Mesenchymal stem cell (in vitro differentiated cells and primary cell): ENCODE data around the gene ITGAX.
"Not testable (repeated sequence)": the region's sequence is repeated elsewhere in the genome, so short reads cannot be mapped to it uniquely, and the experiment has no call there.

Source experiments
- DNase-seq: peaks from one replicate; pipeline ENCODE4 v3.0.0-alpha.2; 2013
- H2AFZ ChIP-seq: one replicate; pipeline ENCODE4 v1.6.1; 2013; ENCODE audit warnings: low read depth, mild to moderate bottlenecking, control low read depth, inconsistent platforms, low read length, moderate library complexity
- H2AK5ac ChIP-seq: 2 replicates; pipeline ENCODE4 v1.6.1; 2013; ENCODE audit warnings: low read length, moderate library complexity, mild to moderate bottlenecking, inconsistent platforms; ENCODE audit not compliant: severe bottlenecking
- H2BK120ac ChIP-seq: one replicate; pipeline ENCODE4 v1.6.1; 2013; ENCODE audit warnings: low read depth, mild to moderate bottlenecking, inconsistent platforms, low read length, moderate library complexity
- H2BK12ac ChIP-seq, 2 experiments: one replicate each; pipeline ENCODE4 v1.6.1; 2013; ENCODE audit warnings: inconsistent platforms in 2 of 2, low read length in 2 of 2, mild to moderate bottlenecking in 2 of 2, moderate library complexity in 2 of 2, control low read depth in 1 of 2
- H2BK15ac ChIP-seq: one replicate; pipeline ENCODE4 v1.6.1; 2013; ENCODE audit warnings: mild to moderate bottlenecking, low read depth, inconsistent platforms; ENCODE audit not compliant: poor library complexity, severe bottlenecking
- H2BK5ac ChIP-seq: 2 replicates; pipeline ENCODE4 v1.6.1; 2013; ENCODE audit warnings: low read depth, mild to moderate bottlenecking, low read length, control low read depth, inconsistent platforms; ENCODE audit not compliant: poor library complexity, severe bottlenecking
- H3K14ac ChIP-seq, 2 experiments: one replicate each; pipeline ENCODE4 v1.6.1; 2013; ENCODE audit warnings: inconsistent platforms in 2 of 2, low read length in 2 of 2, control low read depth in 1 of 2, mild to moderate bottlenecking in 1 of 2, moderate library complexity in 1 of 2
- H3K18ac ChIP-seq, 2 experiments: one replicate each; pipeline ENCODE4 v1.6.1; 2013; ENCODE audit warnings: inconsistent platforms in 2 of 2, low read length in 2 of 2, control low read depth in 1 of 2, low read depth in 1 of 2, mild to moderate bottlenecking in 1 of 2
- H3K23ac ChIP-seq, 2 experiments: one replicate each; pipeline ENCODE4 v1.6.1; 2013; ENCODE audit warnings: inconsistent platforms in 2 of 2, low read length in 2 of 2, mild to moderate bottlenecking in 2 of 2, moderate library complexity in 2 of 2, control low read depth in 1 of 2
- H3K27ac ChIP-seq: 2 replicates; pipeline ENCODE4 v1.5.1; 2013; ENCODE audit warnings: mild to moderate bottlenecking, moderate library complexity, low read length, control low read depth, inconsistent platforms; ENCODE audit not compliant: poor library complexity, severe bottlenecking
- H3K27me3 ChIP-seq, 2 experiments: 2 replicates each; pipeline versions ENCODE4 v1.6.1 to v1.7.0; 2013; ENCODE audit warnings: low read length in 2 of 2, mild to moderate bottlenecking in 2 of 2, moderate library complexity in 2 of 2, control low read depth in 1 of 2, inconsistent platforms in 1 of 2; ENCODE audit not compliant: control insufficient read depth in 1 of 2, insufficient read depth in 1 of 2
- H3K36me3 ChIP-seq, 2 experiments: 2 replicates each; pipeline versions ENCODE4 v1.6.1 to v1.7.0; 2013; ENCODE audit warnings: low read length in 2 of 2, control low read depth in 1 of 2, inconsistent platforms in 1 of 2, low read depth in 1 of 2, mild to moderate bottlenecking in 1 of 2; ENCODE audit not compliant: insufficient read depth in 2 of 2, control insufficient read depth in 1 of 2
- H3K4ac ChIP-seq, 2 experiments: one replicate each; pipeline ENCODE4 v1.6.1; 2013; ENCODE audit warnings: inconsistent platforms in 2 of 2, low read length in 2 of 2, mild to moderate bottlenecking in 2 of 2, moderate library complexity in 2 of 2, control low read depth in 1 of 2, low read depth in 1 of 2
- H3K4me1 ChIP-seq: 2 replicates; pipeline ENCODE4 v1.6.1; 2013; ENCODE audit warnings: low read depth, low read length, control low read depth; ENCODE audit not compliant: control insufficient read depth, insufficient read depth
- H3K4me2 ChIP-seq: 2 replicates; pipeline ENCODE4 v1.6.1; 2013; ENCODE audit warnings: low read length, mild to moderate bottlenecking, inconsistent platforms; ENCODE audit not compliant: poor library complexity, severe bottlenecking
- H3K4me3 ChIP-seq, 2 experiments: 2 replicates each; pipeline versions ENCODE4 v1.5.1 to v1.7.0; 2013; ENCODE audit warnings: low read length in 2 of 2, mild to moderate bottlenecking in 2 of 2, control low read depth in 1 of 2, low read depth in 1 of 2; ENCODE audit not compliant: insufficient read depth in 1 of 2
- H3K79me1 ChIP-seq: replicated peaks from 2 replicates; pipeline ENCODE4 v1.6.1; 2013; ENCODE audit warnings: mild to moderate bottlenecking, control low read depth, low read length, inconsistent platforms; ENCODE audit not compliant: poor library complexity, severe bottlenecking
- H3K9ac ChIP-seq: 2 replicates; pipeline ENCODE4 v1.7.0; 2013; ENCODE audit warnings: mild to moderate bottlenecking, low read length, moderate library complexity
- H3K9me3 ChIP-seq: 2 replicates; pipeline ENCODE4 v1.7.0; 2013; ENCODE audit warnings: mild to moderate bottlenecking, low read length; ENCODE audit not compliant: control insufficient read depth
- H4K8ac ChIP-seq: one replicate; pipeline ENCODE4 v1.6.1; 2013; ENCODE audit warnings: inconsistent platforms, mild to moderate bottlenecking, low read length, moderate library complexity
- H4K91ac ChIP-seq: one replicate; pipeline ENCODE4 v1.6.1; 2013; ENCODE audit warnings: mild to moderate bottlenecking, low read length, inconsistent platforms
- WGBS: methylation state at CpG from one replicate; pipeline ENCODE4 v1.1.7; 2013; ENCODE audit warnings: mixed read lengths; 5-methylcytosine and 5-hydroxymethylcytosine counted together

Gene ITGAX

GRCh38 chr16:31338166-31338685, 16.8 kb upstream of the ITGAX start:
- H3K23ac ChIP-seq, H3K27ac ChIP-seq, H2AFZ ChIP-seq, H3K9me3 ChIP-seq, H3K4ac ChIP-seq, H2BK5ac ChIP-seq, H3K4me3 ChIP-seq, H3K14ac ChIP-seq, H3K9ac ChIP-seq, H2BK120ac ChIP-seq, H3K4me1 ChIP-seq, H2BK12ac ChIP-seq, H3K79me1 ChIP-seq, H3K4me2 ChIP-seq, H2AK5ac ChIP-seq, H3K36me3 ChIP-seq, H4K8ac ChIP-seq, H4K91ac ChIP-seq, DNase-seq, H3K18ac ChIP-seq, H2BK15ac ChIP-seq: not testable (repeated sequence)
- 77% methylated on average over 4 of the region's 4 CpGs for WGBS
- H3K27me3 ChIP-seq: peaks cover 0 to 34% of the 10 kb centered on the region in 2 experiments

- 74% methylated on average over 9 of the region's 9 CpGs for whole genome bisulfite sequencing
- no peak overlapping the region for H3K18ac ChIP-seq
- H4K8ac ChIP-seq: no peak overlapping the region
- no peaks in the 10 kb centered on the region for H3K36me3 ChIP-seq
- H3K27me3 ChIP-seq: no peaks in the 10 kb centered on the region
- no peaks in the 10 kb centered on the region for H3K79me1 ChIP-seq
- no peak overlapping the region for H3K4me3 ChIP-seq
- no peak overlapping the region for H2AK5ac ChIP-seq
- H2AFZ ChIP-seq: no peak overlapping the region
- H3K9me3 ChIP-seq: no peaks in the 10 kb centered on the region
- H2BK120ac ChIP-seq: no peak overlapping the region
- no peak overlapping the region for H3K9ac ChIP-seq
- no peak overlapping the region for H3K4me2 ChIP-seq
- H3K27ac ChIP-seq: no peak overlapping the region
- H4K91ac ChIP-seq: no peak overlapping the region
- H3K23ac ChIP-seq: no peak overlapping the region
- H2BK15ac ChIP-seq: no peak overlapping the region
- no peak overlapping the region for H3K4ac ChIP-seq
- no peaks in the 10 kb centered on the region for H3K4me1 ChIP-seq
- DNase-seq: no peak
- no peak overlapping the region for H3K14ac ChIP-seq
- H2BK12ac ChIP-seq: no peak overlapping the region
- H2BK5ac ChIP-seq: no peak overlapping the region
Observed at GRCh38 chr16:31344712-31345111, 10.3 kb upstream of the ITGAX start.

- Histone ChIP-seq H3K4me3 (no peak overlapping the region), H2BK5ac (no peak overlapping the region)
- WGBS: 53% methylated on average over 5 of the region's 5 CpGs
Observed at GRCh38 chr16:31347445-31347844, 7.5 kb upstream of the ITGAX start.

GRCh38 chr16:31348579-31348978, 6.4 kb upstream of the ITGAX start:
- no peak overlapping the region for H2BK5ac ChIP-seq
- H4K91ac ChIP-seq: no peak overlapping the region
- no peak overlapping the region for H3K4ac ChIP-seq
- H3K79me1 ChIP-seq: no peaks in the 10 kb centered on the region
- H3K18ac ChIP-seq: no peak overlapping the region
- no peak overlapping the region for H2AFZ ChIP-seq
- no peak overlapping the region for H2AK5ac ChIP-seq
- H3K23ac ChIP-seq: no peak overlapping the region
- no peaks in the 10 kb centered on the region for H3K4me1 ChIP-seq
- H4K8ac ChIP-seq: no peak overlapping the region
- no peak overlapping the region for H2BK120ac ChIP-seq
- H3K9me3 ChIP-seq: no peaks in the 10 kb centered on the region
- peaks cover 0 to 4% of the 10 kb centered on the region in 2 experiments for H3K27me3 ChIP-seq
- H2BK15ac ChIP-seq: no peak overlapping the region
- no peaks in the 10 kb centered on the region for H3K36me3 ChIP-seq
- no peak for DNase-seq
- no peak overlapping the region for H2BK12ac ChIP-seq
- H3K9ac ChIP-seq: no peak overlapping the region
- H3K27ac ChIP-seq: no peak overlapping the region
- no peak overlapping the region for H3K4me3 ChIP-seq
- H3K14ac ChIP-seq: no peak overlapping the region
- WGBS: 70% methylated on average over 3 of the region's 3 CpGs
- no peak overlapping the region for H3K4me2 ChIP-seq

More at GRCh38 chr16:31347445-31347844, 7.5 kb upstream of the ITGAX start:
- no peak overlapping the region for H2AFZ ChIP-seq
- no peaks in the 10 kb centered on the region for H3K36me3 ChIP-seq
- no peak overlapping the region for H2BK120ac ChIP-seq
- no peak overlapping the region for H4K91ac ChIP-seq
- peaks cover 0 to 4% of the 10 kb centered on the region in 2 experiments for H3K27me3 ChIP-seq
- no peak overlapping the region for H3K27ac ChIP-seq
- H3K79me1 ChIP-seq: no peaks in the 10 kb centered on the region
- H3K9me3 ChIP-seq: no peaks in the 10 kb centered on the region
- no peak overlapping the region for H2AK5ac ChIP-seq
- DNase-seq: no peak
- H3K9ac ChIP-seq: no peak overlapping the region
- no peak overlapping the region for H4K8ac ChIP-seq
- H3K4ac ChIP-seq: no peak overlapping the region
- no peak overlapping the region for H3K23ac ChIP-seq
- H3K18ac ChIP-seq: no peak overlapping the region
- no peaks in the 10 kb centered on the region for H3K4me1 ChIP-seq
- H3K4me2 ChIP-seq: no peak overlapping the region
- no peak overlapping the region for H2BK12ac ChIP-seq
- no peak overlapping the region for H3K14ac ChIP-seq
- no peak overlapping the region for H2BK15ac ChIP-seq
